ENCODE data around the gene SINHCAF. TPM values are rescaled to one million over a fixed set of nuclear protein-coding genes. Genes with fewer than 3 reads are reported as not detected.
A peak's percentile ranks its signal among the peaks of the same experiment; 100 is the strongest.

SINHCAF gene
- total and polyA plus RNA-seq, 9 of the 15 experiments (the other 6 are each of a cell fraction or from before 2014, with no cell fraction given), result 73.2 to 185 (median 110) TPM

GRCh38 chr12:31325877-31326631 is at the start of gene SINHCAF (continued):
- TF ChIP-seq TEAD4 (IDR thresholded peaks at IDR 0.05; ENCODE audit: low read length) (peak; percentile 54), TEAD4 (CRISPR knock-in tag; IDR thresholded peaks at IDR 0.05; ENCODE audit: borderline replicate concordance) (no peak), SPI1 (IDR thresholded peaks at IDR 0.05; ENCODE audit: borderline replicate concordance, low read depth, low read length) (peak; percentile 3; the same call in 1 of the 2 replicates), SMARCC2 (IDR thresholded peaks at IDR 0.05; ENCODE audit: low read depth) (no peak), POLR2G (IDR thresholded peaks at IDR 0.05; ENCODE audit: low read depth, low read length) (peak; percentile 80), ZNF23 (CRISPR knock-in tag; IDR thresholded peaks at IDR 0.05) (no peak), RBFOX2 (IDR thresholded peaks at IDR 0.05; ENCODE audit: low read depth, low read length) (peak; percentile 83), CBFA2T3 (IDR thresholded peaks at IDR 0.05) (peak; percentile 32), SMARCB1 (IDR thresholded peaks at IDR 0.05; ENCODE audit: insufficient read length, low read depth) (no peak), ATF1 (CRISPR knock-in tag; IDR thresholded peaks at IDR 0.05) (no peak), ATF1 (tag; IDR thresholded peaks at IDR 0.05) (peak; percentile 91), L3MBTL2 (IDR thresholded peaks at IDR 0.05) (peak; percentile 81), ZNF318 (IDR thresholded peaks at IDR 0.05; ENCODE audit: borderline replicate concordance in 1 of 2, low read depth in 1 of 2) (peak in 1 of 2 experiments; percentile 31; a peak in 1 of 4 replicates), SIX5 (IDR thresholded peaks at IDR 0.05; ENCODE audit: borderline replicate concordance in 1 of 2, insufficient read depth in 1 of 2, low read depth in 1 of 2, low read length in 2 of 2) (no peak), CBFB (CRISPR knock-in tag; IDR thresholded peaks at IDR 0.05) (no peak), NCOA1 (IDR thresholded peaks at IDR 0.05; ENCODE audit: low read depth) (peak; percentile 35; the same call in 1 of the 2 replicates), CCNT2 (IDR thresholded peaks at IDR 0.05; ENCODE audit: borderline replicate concordance, extremely low read depth, insufficient read length, low read depth, low read length) (peak; percentile 60), TAF7 (tag; IDR thresholded peaks at IDR 0.05) (peak; percentile 88), DDX20 (tag; IDR thresholded peaks at IDR 0.05; ENCODE audit: low read depth) (no peak), ELF1 (tag; IDR thresholded peaks at IDR 0.05) (no peak), ZSCAN29 (IDR thresholded peaks at IDR 0.05) (no peak)

Measured in K562 (cell line).